Smooth muscle cell of the brain vasculature (primary cell): Measurements from ENCODE around the gene RNF175.

ENCODE experiments used
- DNase-seq: peaks from one replicate; pipeline ENCODE4 v3.0.0-alpha.2; 2012; ENCODE audit warnings: low read depth, low spot score

The RNF175 gene

GRCh38 chr4:153748378-153748777 is 11.4 kb downstream of the RNF175 start:
- peak; percentile 24 for DNase-seq

DNA sequence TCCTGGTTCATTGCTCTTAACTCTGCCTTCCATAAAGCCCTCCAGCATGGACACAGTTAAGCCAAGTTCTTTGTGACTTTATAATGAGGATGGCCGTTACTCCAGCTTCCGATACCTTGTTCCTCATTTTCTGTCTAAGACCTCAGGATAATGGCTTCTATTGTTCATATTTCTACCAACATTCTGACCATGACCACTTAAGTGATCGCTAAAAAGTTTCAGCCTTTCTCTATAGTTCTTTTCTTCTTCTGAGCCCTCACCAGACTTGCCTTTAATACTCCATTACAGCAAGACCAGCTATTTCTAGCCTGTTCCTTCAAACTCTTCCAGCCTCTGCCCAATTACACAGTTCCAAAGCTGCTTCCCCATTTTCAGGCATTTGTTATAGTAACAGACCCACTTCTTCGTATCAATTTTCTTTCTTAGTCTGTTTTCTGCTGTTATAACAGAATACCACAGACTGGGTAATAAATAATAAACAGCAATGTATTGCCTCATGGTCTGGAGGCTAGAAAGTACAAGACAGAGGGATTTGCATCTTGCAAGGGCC is 12.3 kb downstream of the RNF175 start:
- DNase-seq, result no peak

GRCh38 chr4:153745651-153746050 is 14.2 kb downstream of the RNF175 start:
- no peak for DNase-seq

DNA sequence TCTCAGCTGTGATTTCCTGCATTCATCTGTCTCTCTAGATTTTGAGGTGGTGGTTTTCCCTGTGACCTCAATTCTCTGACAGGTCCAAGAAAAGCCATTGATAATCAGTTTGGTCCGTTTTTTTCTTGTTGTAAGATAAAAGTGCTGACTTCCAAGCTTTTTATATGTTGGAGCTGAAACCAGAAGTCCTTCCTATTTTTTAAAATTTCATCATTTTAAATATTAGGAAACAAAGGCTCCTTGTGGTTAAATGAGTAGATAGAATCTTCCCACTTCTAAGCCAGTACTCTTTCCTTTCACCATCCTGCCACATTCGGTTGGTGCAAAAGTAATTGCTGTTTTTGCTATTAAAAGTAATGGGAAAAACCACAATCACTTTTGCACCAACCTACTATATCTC is 18.3 kb downstream of the RNF175 start:
- no peak for DNase-seq

DNA sequence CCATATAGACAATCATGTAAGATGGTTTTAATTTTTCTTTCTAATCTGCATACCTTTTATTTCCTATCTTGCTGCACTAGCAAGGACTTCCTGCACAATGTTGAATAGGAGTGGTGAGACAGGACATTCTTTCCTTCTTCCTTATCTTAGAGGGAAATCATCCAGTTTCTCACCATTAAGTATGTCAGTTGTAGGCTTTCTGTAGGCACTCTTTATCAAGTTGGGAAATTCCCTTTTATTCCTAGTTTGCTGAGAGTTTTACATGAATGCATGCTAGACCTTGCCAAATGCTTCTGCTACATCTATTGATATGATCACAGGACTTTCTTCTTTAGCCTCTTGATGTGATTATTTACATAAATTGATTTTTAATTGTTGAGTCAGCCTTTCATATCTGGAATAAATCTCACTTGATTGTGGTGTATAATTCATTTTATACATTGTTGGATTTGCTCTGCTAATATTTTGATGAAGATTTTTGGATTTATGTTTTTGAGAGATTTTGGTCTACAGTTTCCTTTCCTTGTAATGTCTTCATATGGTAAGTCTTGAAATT is 23.8 kb downstream of the RNF175 start:
- no peak for DNase-seq

GRCh38 chr4:153733751-153734448 is 25.9 kb downstream of the RNF175 start:
- DNase-seq, result no peak

- DNase-seq, result peak; percentile 50
These were observed 28.6 kb downstream of the RNF175 start for GRCh38 chr4:153731239-153731638.

DNA sequence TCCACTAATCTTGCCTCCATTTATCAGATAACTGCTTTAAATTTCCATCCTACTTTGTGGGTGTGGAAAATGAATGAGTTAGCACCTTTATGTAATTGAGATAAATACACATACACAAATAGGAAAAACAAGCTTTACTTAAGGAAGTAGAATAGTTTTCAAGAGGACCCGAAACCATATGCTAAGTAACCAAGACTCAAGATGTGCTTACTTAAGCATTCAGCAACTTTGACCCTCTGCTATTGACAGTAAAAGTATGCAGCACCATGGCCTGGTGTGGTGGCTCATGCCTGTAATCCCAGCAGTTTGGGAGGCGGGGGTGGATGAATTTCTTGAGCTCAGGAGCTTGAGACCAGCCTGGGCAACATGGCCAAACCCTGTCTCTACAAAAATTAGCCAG is 29.9 kb downstream of the RNF175 start:
- DNase-seq, result no peak

DNA sequence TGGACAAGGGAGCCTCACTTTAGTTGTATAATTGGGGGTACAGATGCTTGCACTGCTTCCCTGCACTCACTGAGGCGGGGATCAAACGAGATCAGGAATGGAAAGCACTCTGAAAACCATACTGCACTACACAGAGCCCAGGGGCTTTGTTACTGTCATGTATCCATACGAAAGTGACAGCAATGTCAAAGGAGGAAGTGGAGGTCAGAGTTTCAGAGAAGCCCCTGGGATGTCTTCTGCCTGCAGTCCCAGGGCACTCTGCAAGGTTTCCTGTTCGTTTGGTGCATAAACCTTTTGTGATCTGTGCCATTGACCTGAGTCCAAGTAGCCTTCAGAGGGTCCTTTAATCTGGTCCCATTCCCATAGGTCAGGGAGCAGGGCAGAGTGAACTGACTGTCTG is 31.2 kb downstream of the RNF175 start:
- no peak for DNase-seq

DNA sequence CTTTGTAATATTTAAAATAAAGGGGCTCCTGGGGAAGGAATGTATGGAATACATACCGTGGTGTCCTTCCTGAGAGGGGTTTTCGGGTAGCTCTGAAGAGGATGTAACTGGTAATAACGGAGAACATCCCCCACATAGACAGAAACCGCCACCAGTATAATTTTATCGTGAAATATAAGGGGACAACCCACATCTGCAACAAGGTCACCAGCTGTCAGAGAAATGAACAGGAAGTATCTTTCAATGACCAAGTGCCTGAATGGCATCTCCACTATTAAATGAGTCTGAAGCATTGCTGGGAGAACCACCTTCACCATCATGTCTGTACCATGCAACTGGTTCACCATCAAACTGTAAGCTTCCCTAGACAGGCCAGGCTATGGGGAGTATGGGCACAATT is 31.7 kb downstream of the RNF175 start:
- DNase-seq, result no peak

DNA sequence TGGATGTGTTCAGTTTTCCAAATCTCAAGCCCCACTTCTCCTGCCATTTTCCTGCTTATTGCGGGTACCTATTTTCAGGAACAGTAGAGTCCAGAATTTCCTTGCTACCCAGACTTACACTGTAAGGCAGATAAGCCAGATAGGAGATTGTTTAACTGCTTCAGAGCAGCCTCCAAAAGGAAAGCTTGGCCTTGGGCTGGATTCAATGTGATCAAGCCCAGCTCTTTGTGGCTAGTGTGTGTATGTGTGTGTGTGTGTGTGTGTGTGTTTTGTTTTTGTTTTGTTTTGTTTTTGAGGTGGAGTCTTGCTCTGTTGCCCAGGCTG is 34.0 kb downstream of the RNF175 start:
- DNase-seq, result no peak

DNA sequence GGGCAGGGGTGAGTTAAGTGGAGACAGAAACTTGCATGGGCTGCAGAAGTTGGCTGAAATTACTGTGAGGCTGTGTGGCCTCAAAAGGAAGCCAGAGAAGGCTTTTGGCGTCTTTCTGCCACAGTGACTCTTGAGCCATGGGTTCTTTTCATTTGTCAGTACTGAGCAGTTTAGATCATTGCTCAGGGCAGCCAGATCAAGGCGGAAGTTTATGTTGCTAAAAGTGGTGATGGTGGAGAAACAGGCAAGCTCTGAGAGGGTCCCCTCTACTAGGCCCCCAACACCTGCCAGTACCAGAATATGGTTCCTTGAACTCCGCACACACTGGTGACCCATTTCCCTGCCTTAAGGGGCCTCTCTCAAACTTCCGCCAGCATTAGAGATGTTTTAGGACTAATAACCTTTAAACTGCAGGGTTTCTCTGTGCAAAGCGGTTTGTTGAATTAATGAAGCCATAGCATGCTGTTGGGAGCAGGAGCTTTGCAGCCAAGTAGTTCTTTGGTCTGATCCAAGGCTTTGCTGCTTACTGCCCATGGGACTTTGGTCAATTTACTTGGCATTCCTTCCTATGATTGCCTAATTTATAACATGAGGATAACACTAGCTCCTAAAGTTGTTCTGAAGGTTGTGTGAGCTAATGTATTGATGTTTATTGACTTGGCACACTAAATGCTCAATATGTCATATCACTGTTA is 34.5 kb downstream of the RNF175 start:
- no peak for DNase-seq

DNA sequence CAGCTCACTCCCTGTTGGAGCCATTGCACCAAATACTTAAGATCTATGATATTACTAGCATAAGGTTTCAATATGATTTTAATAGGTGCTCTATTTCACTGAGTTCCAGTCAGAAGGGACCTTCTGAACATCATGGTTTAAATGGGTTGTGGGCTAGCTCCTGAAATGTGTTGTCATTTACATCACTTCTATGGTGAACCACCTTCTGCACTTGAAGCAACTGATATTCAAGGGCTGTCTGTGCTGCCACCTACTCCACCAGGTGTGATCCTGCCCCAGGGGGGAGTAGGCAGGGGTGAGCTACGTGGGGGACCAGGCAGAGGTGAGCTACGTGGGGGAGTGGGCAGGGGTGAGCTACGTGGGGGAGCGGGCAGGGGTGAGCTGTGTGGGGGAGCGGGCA is 35.2 kb downstream of the RNF175 start:
- no peak for DNase-seq

DNA sequence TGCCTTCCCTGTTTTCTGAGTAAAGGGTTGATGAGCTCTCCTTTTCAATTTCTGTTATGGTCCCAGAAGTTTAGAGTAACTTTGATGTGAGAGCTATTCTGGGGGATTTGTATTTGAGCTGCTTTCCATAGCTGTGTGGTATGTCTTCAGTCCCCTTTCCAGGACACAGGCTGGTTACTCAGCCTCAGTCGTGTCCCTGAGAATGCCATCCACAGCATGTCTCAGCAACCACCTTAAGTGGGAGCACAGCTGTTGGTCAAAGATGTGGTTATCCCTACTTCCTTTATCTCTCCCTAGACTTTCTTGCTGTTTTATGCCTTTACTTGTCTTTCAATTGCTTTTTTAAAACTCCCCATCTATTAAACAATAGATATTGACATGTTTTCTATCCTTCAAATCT is 37.8 kb downstream of the RNF175 start:
- no peak for DNase-seq

DNA sequence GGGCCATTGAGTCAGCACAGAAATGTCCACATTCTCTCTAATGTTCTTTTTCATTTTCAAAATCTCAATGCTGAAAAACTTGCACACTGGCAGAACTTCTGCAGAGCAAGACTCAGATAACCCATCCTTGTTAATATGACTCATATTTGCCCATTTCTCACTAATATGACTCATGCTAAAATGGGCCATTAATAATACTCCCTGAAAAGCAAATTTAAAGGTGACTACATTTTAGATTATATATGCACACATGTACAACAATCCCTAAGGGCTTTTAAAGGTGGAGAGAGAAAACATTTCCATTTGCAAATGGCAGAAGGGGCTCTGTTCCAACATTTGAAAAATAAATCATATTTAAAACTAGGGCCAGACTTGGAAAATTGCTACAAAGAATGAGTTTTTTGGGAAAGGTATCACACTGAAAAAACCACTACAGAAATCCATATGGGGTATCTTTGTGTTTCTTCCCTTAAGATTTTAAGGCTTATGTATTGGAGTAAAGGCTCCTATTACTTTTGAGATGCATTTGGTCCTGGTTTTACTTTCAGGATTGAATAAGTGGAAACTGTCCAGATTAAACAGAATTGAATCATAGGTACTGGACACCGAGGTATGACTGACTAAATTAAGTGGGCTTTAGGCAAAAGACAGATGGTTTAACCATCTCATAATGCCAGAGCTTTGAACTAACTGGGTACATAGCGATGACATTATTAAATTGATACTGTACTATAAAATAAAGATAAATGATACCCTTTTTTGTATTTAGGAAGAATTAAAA is 45.8 kb downstream of the RNF175 start:
- DNase-seq, result no peak

- DNase-seq, result no peak
These were observed 49.1 kb downstream of the RNF175 start for GRCh38 chr4:153710681-153711080.

GRCh38 chr4:153706519-153706918 is 53.3 kb downstream of the RNF175 start:
- DNase-seq, result no peak

GRCh38 chr4:153705743-153706468 is 53.9 kb downstream of the RNF175 start:
- no peak for DNase-seq

- no peak for DNase-seq
These were observed 55.3 kb downstream of the RNF175 start for GRCh38 chr4:153704522-153704921.

DNA sequence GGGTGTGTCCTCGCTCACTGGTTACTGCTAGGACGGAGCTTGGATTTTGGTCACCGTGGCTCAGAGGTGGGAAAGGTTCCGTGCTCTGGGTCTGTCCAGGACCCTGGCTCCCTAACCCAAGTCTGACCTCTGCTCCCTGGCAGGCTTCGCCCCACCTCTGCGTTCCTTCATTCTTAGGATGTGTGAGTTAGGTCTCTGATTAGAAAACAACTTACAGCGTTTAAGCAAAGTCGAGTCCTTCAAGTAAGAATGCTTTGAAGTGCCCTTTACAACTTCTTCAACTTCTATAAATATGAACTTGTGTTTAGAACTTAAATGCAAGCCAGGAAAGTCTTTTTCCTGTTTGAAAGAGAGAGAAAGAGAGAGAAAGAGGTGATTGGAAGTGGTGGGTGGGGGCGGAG is 74.9 kb downstream of the RNF175 start:
- DNase-seq, result no peak

GRCh38 chr4:153684182-153684970 is 75.4 kb downstream of the RNF175 start, which contains the start of gene TLR2:
Gene TLR2 (plus strand): TSS chr4:153684280. CDS start chr4:153702908, 18,628 bp downstream.
- no peak for DNase-seq
